SK-N-SH (cell line): Measurements from ENCODE around the gene ETS1. TPM values are rescaled to one million over a fixed set of nuclear protein-coding genes. Genes with fewer than 3 reads are reported as not detected.

ENCODE experiments used
- CTCF ChIA-PET: fragments of 300-600, 350-600 bp; formaldehyde crosslinking; extraction: SDS; loops from one replicate; lab custom pipeline; 2021; lab: Yijun Ruan, JAX
- POLR2A ChIA-PET: fragments of 350-600 bp; sonication (Branson Sonifier 250); formaldehyde crosslinking; extraction: SDS; loops from one replicate; lab custom pipeline; 2020; ENCODE audit warnings: antibody characterized with exemption, inconsistent platforms; lab: Yijun Ruan, JAX
- DNase-seq: peaks from one replicate; pipeline ENCODE4 v3.0.0; 2012
- H2AFZ ChIP-seq: fragments of 200-600 bp; sonication (generic); 2 replicates; pipeline ENCODE4 v1.8.1; 2016; ENCODE audit warnings: antibody characterized with exemption, mild to moderate bottlenecking, low read depth
- H3F3A ChIP-seq: fragments of 200-600 bp; sonication (generic); replicated peaks from 2 replicates; pipeline ENCODE3; 2016; ENCODE audit warnings: antibody characterized with exemption, mild to moderate bottlenecking; ENCODE audit not compliant: insufficient read depth
- H3K27ac ChIP-seq, 2 experiments: fragments of 200-500 bp in 1 of 2; fragments of 200-600 bp in 1 of 2; sonication (Bioruptor generic) in 1 of 2; sonication (generic), shearing (Covaris generic) in 1 of 2; 2 replicates each; pipeline versions ENCODE4 v1.5.1 to v1.6.1; 2014 to 2016; ENCODE audit warnings: low read depth in 2 of 2, inconsistent platforms in 1 of 2, low read length in 1 of 2, mild to moderate bottlenecking in 1 of 2, mixed read lengths in 1 of 2
- H3K27me3 ChIP-seq: fragments of 200-600 bp; sonication (generic), shearing (Covaris generic); 2 replicates; pipeline ENCODE4 v1.6.1; 2016; ENCODE audit warnings: mixed run types; ENCODE audit not compliant: insufficient read depth
- H3K36me3 ChIP-seq, 2 experiments: fragments of 200-500 bp in 1 of 2; fragments of 200-600 bp in 1 of 2; sonication (Bioruptor generic) in 1 of 2; sonication (generic) in 1 of 2; replicated peaks in 1 of 2; 2 replicates each; pipeline versions ENCODE3 to v1.5.1; 2014 to 2016; ENCODE audit warnings: low read length in 1 of 2, mild to moderate bottlenecking in 1 of 2; ENCODE audit not compliant: insufficient read depth in 2 of 2, control insufficient read depth in 1 of 2
- H3K4me1 ChIP-seq, 2 experiments: fragments of 200-500 bp in 1 of 2; fragments of 200-600 bp in 1 of 2; sonication (Bioruptor generic) in 1 of 2; sonication (generic), shearing (Covaris generic) in 1 of 2; 2 replicates each; pipeline versions ENCODE4 v1.5.1 to v1.6.1; 2014 to 2016; ENCODE audit warnings: low read depth in 1 of 2, low read length in 1 of 2, mixed run types in 1 of 2; ENCODE audit not compliant: insufficient read depth in 2 of 2, control insufficient read depth in 1 of 2
- H3K4me2 ChIP-seq: fragments of 200-600 bp; sonication (generic), shearing (Covaris generic); 2 replicates; pipeline ENCODE4 v1.6.1; 2017; ENCODE audit warnings: mixed run types
- H3K4me3 ChIP-seq, 2 experiments: fragments of 200-500 bp in 1 of 2; fragments of 200-600 bp in 1 of 2; sonication (Bioruptor generic) in 1 of 2; sonication (generic), shearing (Covaris generic) in 1 of 2; 2 replicates each; pipeline versions ENCODE4 v1.5.1 to v1.8.1; 2014 to 2016; ENCODE audit warnings: low read depth in 2 of 2, inconsistent platforms in 1 of 2, low read length in 1 of 2, mild to moderate bottlenecking in 1 of 2, mixed read lengths in 1 of 2, moderate library complexity in 1 of 2
- H3K79me2 ChIP-seq: fragments of 200-600 bp; sonication (generic); 2 replicates; pipeline ENCODE4 v1.8.1; 2017; ENCODE audit warnings: mild to moderate bottlenecking; ENCODE audit not compliant: insufficient read depth
- H3K9ac ChIP-seq: fragments of 200-600 bp; sonication (generic); 2 replicates; pipeline ENCODE4 v1.6.1; 2017; ENCODE audit warnings: mixed run types
- H3K9me2 ChIP-seq: fragments of 200-600 bp; sonication (generic); 2 replicates; pipeline ENCODE4 v1.6.1; 2017; ENCODE audit warnings: mixed run types
- H3K9me3 ChIP-seq: fragments of 200-600 bp; sonication (generic); 2 replicates; pipeline ENCODE4 v1.6.1; 2017; ENCODE audit warnings: mixed run types, mild to moderate bottlenecking, moderate library complexity
- H4K20me1 ChIP-seq: fragments of 200-600 bp; sonication (generic); 2 replicates; pipeline ENCODE4 v1.6.1; 2017; ENCODE audit warnings: mild to moderate bottlenecking, mixed run types; ENCODE audit not compliant: insufficient read depth
- ELF1 ChIP-seq: IDR thresholded peaks from 2 replicates; pipeline ENCODE4 v1.4.0; 2012
- EP300 ChIP-seq, 2 experiments: IDR thresholded peaks; 2 replicates each; pipeline versions ENCODE4 v1.4.0 to v1.6.1; 2012; ENCODE audit warnings: borderline replicate concordance in 1 of 2, low read depth in 1 of 2, low read length in 1 of 2
- EZH2phosphoT487 ChIP-seq: fragments of 200-600 bp; sonication (generic); IDR thresholded peaks from 2 replicates; pipeline ENCODE4 v1.6.1; 2017; ENCODE audit warnings: low read depth, mixed run types, mild to moderate bottlenecking, antibody characterized with exemption, moderate library complexity, borderline replicate concordance
- FOSL2 ChIP-seq: IDR thresholded peaks from 2 replicates; pipeline ENCODE4 v1.4.0; 2012; ENCODE audit warnings: low read depth, mild to moderate bottlenecking, moderate library complexity, borderline replicate concordance
- FOXJ3 ChIP-seq: sonication (generic); formaldehyde crosslinking; IDR thresholded peaks from 2 replicates; pipeline ENCODE4 v1.5.1; 2020; ENCODE audit warnings: mild to moderate bottlenecking, missing genetic modification reagents
- GATA2 ChIP-seq: sonication (generic); formaldehyde crosslinking; IDR thresholded peaks from 2 replicates; pipeline ENCODE4 v1.5.0; 2020; ENCODE audit warnings: mild to moderate bottlenecking, missing genetic modification reagents
- JUND ChIP-seq: IDR thresholded peaks from 2 replicates; pipeline ENCODE4 v1.4.0; 2012
- MXI1 ChIP-seq: IDR thresholded peaks from 2 replicates; pipeline ENCODE4 v1.6.1; 2012; ENCODE audit warnings: mild to moderate bottlenecking, low read depth, low read length, improper control_type of control experiment
- NFIC ChIP-seq: IDR thresholded peaks from 2 replicates; pipeline ENCODE4 v1.4.0; 2012; ENCODE audit warnings: borderline replicate concordance
- NRF1 ChIP-seq: IDR thresholded peaks from 2 replicates; pipeline ENCODE4 v1.6.1; 2012; ENCODE audit warnings: low read depth, mild to moderate bottlenecking, low read length
- POLR2AphosphoS5 ChIP-seq: IDR thresholded peaks from 2 replicates; pipeline ENCODE4 v1.6.1; 2012; ENCODE audit warnings: low read depth, low read length
- RAD21 ChIP-seq: IDR thresholded peaks from 2 replicates; pipeline ENCODE4 v1.6.1; 2012; ENCODE audit warnings: mild to moderate bottlenecking, low read length
- RFX5 ChIP-seq: IDR thresholded peaks from 2 replicates; pipeline ENCODE4 v1.6.1; 2012; ENCODE audit warnings: mild to moderate bottlenecking, improper control_type of control experiment, low read length
- RXRA ChIP-seq: IDR thresholded peaks from 2 replicates; pipeline ENCODE4 v1.4.0; 2012; ENCODE audit warnings: low read depth, mild to moderate bottlenecking, borderline replicate concordance
- SIN3A ChIP-seq: IDR thresholded peaks from 2 replicates; pipeline ENCODE4 v1.6.1; 2012; ENCODE audit warnings: low read depth, mild to moderate bottlenecking, low read length, moderate library complexity, borderline replicate concordance
- TAF1 ChIP-seq: IDR thresholded peaks from 2 replicates; pipeline ENCODE4 v1.6.1; 2012; ENCODE audit warnings: low read depth, mild to moderate bottlenecking, low read length, moderate library complexity, borderline replicate concordance
- TEAD4 ChIP-seq: IDR thresholded peaks from 2 replicates; pipeline ENCODE4 v1.4.0; 2012; ENCODE audit warnings: mild to moderate bottlenecking, borderline replicate concordance; ENCODE audit not compliant: insufficient read depth
- YY1 ChIP-seq: IDR thresholded peaks from 2 replicates; pipeline ENCODE4 v1.4.0; 2012; ENCODE audit warnings: low read depth, mild to moderate bottlenecking
- WGBS: methylation state at CpG from one replicate; pipeline ENCODE4 v1.1.6; 2017; ENCODE audit warnings: low lambda C conversion rate; 5-methylcytosine and 5-hydroxymethylcytosine counted together
- polyA plus RNA-seq, 3 experiments: library from polyadenylated mRNA; depleted of rRNA; stranded (reverse); fragments of >200 nt; gene quantifications; 2 replicates each; pipeline ENCODE4 v1.2.3, GENCODE V29; 2012
- TF ChIP-seq, protein P1 (sequence below): fragments of 200-600 bp; sonication (generic); IDR thresholded peaks from 2 replicates; pipeline ENCODE4 v1.6.1; 2017; ENCODE audit warnings: antibody characterized with exemption, mild to moderate bottlenecking, moderate library complexity
- TF ChIP-seq, protein P2 (sequence below): IDR thresholded peaks from 2 replicates; pipeline ENCODE4 v1.6.1; 2012; ENCODE audit warnings: mild to moderate bottlenecking, low read depth, low read length, moderate library complexity
- TF ChIP-seq, protein P3 (sequence below): IDR thresholded peaks from 2 replicates; pipeline ENCODE4 v1.4.0; 2012; ENCODE audit warnings: low read depth, borderline replicate concordance

ETS1 gene
- polyA plus RNA-seq, 1 of the 3 experiments (the other 2 are of a cell fraction) = 14.5 TPM

DNA sequence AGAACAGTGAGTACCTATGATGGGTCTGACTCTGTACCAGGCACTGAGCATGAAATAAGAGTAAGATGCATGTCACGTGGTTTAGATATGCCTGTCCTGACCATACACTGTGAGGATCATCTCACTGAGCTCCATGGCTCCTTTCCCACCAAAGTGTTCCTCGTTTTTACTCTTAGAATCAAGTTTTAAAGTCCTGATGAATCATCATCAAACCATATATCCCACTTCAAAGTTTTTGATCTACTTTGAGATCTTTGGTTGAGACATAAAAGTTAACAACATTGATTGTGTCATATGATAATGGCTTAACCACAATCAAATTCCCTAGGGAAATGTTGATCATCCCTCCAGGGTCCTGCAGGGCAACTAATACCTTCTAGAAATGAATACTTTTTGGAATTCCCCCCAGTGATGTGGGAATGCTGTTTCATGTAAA, 12.8 kb downstream of the ETS1 start:
- H2AFZ ChIP-seq = no peak overlapping the region
- WGBS = 21% methylated on average over 2 of the region's 2 CpGs
- no peaks in the 10 kb centered on the region for H3K9me2 ChIP-seq
- no peak overlapping the region for H3K4me2 ChIP-seq
- POLR2A ChIA-PET = no interaction called here
- H3K27ac ChIP-seq = no peak overlapping the region
- no peaks in the 10 kb centered on the region for H3K79me2 ChIP-seq
- H3F3A ChIP-seq = no peaks in the 10 kb centered on the region
- H3K4me3 ChIP-seq = no peak overlapping the region
- no peaks in the 10 kb centered on the region for H3K27me3 ChIP-seq
- DNase-seq = no peak
- H3K36me3 ChIP-seq = no peaks in the 10 kb centered on the region
- no peaks in the 10 kb centered on the region for H3K9me3 ChIP-seq
- H3K4me1 ChIP-seq = no peaks in the 10 kb centered on the region
- CTCF ChIA-PET = no interaction called here
- H3K9ac ChIP-seq = no peak overlapping the region
- TF ChIP-seq EP300 (IDR thresholded peaks at IDR 0.05; ENCODE audit: borderline replicate concordance in 1 of 2, low read depth in 1 of 2, low read length in 1 of 2) = no peak
- no peak for TF ChIP-seq RAD21
- no peak for TF ChIP-seq NRF1
- no peak for TF ChIP-seq YY1
- no peak for TF ChIP-seq SIN3A
- no peak for TF ChIP-seq RFX5
- TF ChIP-seq GATA2 (CRISPR knock-in tag) = no peak
- no peak for TF ChIP-seq NFIC
- TF ChIP-seq POLR2AphosphoS5 = no peak
- TF ChIP-seq TAF1 = no peak
- TF ChIP-seq FOSL2 = no peak
- no peak for TF ChIP-seq FOXJ3 (CRISPR knock-in tag)
- no peak for TF ChIP-seq JUND
- no peak for TF ChIP-seq ELF1
- TF ChIP-seq TEAD4 = no peak
- TF ChIP-seq, protein P1, sequence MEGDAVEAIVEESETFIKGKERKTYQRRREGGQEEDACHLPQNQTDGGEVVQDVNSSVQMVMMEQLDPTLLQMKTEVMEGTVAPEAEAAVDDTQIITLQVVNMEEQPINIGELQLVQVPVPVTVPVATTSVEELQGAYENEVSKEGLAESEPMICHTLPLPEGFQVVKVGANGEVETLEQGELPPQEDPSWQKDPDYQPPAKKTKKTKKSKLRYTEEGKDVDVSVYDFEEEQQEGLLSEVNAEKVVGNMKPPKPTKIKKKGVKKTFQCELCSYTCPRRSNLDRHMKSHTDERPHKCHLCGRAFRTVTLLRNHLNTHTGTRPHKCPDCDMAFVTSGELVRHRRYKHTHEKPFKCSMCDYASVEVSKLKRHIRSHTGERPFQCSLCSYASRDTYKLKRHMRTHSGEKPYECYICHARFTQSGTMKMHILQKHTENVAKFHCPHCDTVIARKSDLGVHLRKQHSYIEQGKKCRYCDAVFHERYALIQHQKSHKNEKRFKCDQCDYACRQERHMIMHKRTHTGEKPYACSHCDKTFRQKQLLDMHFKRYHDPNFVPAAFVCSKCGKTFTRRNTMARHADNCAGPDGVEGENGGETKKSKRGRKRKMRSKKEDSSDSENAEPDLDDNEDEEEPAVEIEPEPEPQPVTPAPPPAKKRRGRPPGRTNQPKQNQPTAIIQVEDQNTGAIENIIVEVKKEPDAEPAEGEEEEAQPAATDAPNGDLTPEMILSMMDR = no peak
- TF ChIP-seq, all 33 proteins: peak for 0
- no peaks in the 10 kb centered on the region for H4K20me1 ChIP-seq

DNA sequence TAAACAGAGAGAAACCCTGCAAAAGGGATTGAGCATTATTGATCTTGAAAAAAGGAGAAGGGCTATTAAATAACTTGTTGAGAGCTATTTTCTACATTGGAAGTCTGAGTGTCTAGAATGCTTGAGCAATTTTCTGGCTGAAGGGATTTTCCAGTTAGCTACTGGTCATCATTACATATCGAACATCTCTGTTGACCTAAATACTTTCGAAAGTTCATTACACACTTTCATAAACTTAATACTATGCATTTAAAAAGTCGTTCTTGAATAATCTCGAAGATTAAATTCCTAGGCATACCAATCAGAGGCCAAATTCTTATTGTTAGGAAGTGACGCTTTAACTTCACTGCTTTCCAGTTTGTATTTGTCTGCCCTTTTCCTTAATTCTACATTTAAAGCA, 13.7 kb downstream of the ETS1 start:
- Histone ChIP-seq H3F3A (no peaks in the 10 kb centered on the region), H3K27ac (no peak overlapping the region), H3K9me3 (no peaks in the 10 kb centered on the region), H3K36me3 (no peaks in the 10 kb centered on the region), H3K9ac (no peak overlapping the region), H4K20me1 (no peaks in the 10 kb centered on the region), H3K4me2 (no peak overlapping the region), H3K79me2 (no peaks in the 10 kb centered on the region), H3K27me3 (no peaks in the 10 kb centered on the region), H2AFZ (no peak overlapping the region), H3K9me2 (no peaks in the 10 kb centered on the region), H3K4me1 (no peaks in the 10 kb centered on the region), H3K4me3 (no peak overlapping the region)
- ChIA-PET POLR2A (no interaction called here), CTCF (interaction anchor here (1.0 kb wide), 1 partner anchor 400 kb away, joined by 3 read pairs; no protein-coding TSS in a partner anchor)
- WGBS = 80% methylated on average over 5 of the region's 5 CpGs
- DNase-seq = no peak
- TF ChIP-seq, protein P2, sequence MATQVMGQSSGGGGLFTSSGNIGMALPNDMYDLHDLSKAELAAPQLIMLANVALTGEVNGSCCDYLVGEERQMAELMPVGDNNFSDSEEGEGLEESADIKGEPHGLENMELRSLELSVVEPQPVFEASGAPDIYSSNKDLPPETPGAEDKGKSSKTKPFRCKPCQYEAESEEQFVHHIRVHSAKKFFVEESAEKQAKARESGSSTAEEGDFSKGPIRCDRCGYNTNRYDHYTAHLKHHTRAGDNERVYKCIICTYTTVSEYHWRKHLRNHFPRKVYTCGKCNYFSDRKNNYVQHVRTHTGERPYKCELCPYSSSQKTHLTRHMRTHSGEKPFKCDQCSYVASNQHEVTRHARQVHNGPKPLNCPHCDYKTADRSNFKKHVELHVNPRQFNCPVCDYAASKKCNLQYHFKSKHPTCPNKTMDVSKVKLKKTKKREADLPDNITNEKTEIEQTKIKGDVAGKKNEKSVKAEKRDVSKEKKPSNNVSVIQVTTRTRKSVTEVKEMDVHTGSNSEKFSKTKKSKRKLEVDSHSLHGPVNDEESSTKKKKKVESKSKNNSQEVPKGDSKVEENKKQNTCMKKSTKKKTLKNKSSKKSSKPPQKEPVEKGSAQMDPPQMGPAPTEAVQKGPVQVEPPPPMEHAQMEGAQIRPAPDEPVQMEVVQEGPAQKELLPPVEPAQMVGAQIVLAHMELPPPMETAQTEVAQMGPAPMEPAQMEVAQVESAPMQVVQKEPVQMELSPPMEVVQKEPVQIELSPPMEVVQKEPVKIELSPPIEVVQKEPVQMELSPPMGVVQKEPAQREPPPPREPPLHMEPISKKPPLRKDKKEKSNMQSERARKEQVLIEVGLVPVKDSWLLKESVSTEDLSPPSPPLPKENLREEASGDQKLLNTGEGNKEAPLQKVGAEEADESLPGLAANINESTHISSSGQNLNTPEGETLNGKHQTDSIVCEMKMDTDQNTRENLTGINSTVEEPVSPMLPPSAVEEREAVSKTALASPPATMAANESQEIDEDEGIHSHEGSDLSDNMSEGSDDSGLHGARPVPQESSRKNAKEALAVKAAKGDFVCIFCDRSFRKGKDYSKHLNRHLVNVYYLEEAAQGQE = no peak
- TF ChIP-seq EZH2phosphoT487 (no peak), TEAD4 (no peak), RXRA (no peak), RAD21 (no peak), MXI1 (no peak), NRF1 (no peak)
- TF ChIP-seq, protein P3, sequence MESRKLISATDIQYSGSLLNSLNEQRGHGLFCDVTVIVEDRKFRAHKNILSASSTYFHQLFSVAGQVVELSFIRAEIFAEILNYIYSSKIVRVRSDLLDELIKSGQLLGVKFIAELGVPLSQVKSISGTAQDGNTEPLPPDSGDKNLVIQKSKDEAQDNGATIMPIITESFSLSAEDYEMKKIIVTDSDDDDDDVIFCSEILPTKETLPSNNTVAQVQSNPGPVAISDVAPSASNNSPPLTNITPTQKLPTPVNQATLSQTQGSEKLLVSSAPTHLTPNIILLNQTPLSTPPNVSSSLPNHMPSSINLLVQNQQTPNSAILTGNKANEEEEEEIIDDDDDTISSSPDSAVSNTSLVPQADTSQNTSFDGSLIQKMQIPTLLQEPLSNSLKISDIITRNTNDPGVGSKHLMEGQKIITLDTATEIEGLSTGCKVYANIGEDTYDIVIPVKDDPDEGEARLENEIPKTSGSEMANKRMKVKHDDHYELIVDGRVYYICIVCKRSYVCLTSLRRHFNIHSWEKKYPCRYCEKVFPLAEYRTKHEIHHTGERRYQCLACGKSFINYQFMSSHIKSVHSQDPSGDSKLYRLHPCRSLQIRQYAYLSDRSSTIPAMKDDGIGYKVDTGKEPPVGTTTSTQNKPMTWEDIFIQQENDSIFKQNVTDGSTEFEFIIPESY = no peak
